Activated CD4-positive, alpha-beta T cell treated with anti-CD3 and anti-CD28 coated beads, Interleukin-2, Interleukin-6, amounts not matched to agents 100 ng/mL and 50 ng/mL, durations not matched to agents 16 hours and 8 hours (primary cell): ENCODE measurements around the gene BHLHA15.
A peak's percentile ranks its signal among the peaks of the same experiment; 100 is the strongest.

Experiments used
- DNase-seq: peaks from one replicate; pipeline ENCODE4 v3.0.0-alpha.2; 2020

BHLHA15 gene

DNA sequence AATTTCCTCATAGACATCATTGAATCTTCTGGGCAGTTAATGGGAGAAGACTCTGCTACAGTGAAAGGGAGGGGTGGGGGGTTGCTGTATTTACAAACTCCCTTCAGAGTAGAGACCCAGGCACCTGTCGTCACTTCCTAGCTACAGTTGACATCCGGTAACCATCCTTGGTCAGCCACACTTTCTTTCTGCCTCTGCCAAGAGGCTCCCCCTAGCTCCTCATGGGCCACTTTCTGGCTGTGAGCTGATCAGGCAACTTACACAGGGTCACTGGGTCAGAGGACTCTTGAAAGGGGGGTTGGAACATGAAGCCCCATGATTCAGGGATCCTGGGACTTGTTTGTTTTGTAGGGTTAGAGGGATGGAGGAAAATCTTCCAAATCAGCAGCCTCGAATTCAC lies 39.5 kb downstream of the BHLHA15 start:
- DNase-seq = peak; percentile 65

DNA sequence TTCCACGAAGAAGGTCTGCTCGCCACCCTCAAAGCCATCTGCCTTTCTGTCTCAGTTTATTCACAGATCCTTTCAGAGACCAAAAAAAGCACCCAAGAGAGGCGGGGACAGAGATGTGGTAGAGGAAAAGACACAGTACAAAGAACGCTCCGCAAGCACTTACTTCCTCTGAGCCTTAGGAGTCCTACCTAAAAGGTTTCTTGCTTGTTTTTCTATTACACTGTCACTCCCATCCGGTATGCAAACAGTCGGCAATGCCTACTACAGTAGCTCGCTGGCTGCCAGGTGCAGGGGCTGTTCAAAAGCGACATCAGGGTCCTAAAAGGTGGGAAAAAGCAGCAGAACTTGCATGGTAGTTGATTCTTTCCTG lies 40.0 kb downstream of the BHLHA15 start:
- peak; percentile 43 for DNase-seq

- peak; percentile 94 for DNase-seq
Measured at GRCh38 chr7:98251601-98252424, 40.6 kb downstream of the BHLHA15 start, which contains the start of gene TECPR1. TSS of gene TECPR1 (minus strand) at chr7:98252232. CDS start at chr7:98246146, 6,086 bp downstream.

DNA sequence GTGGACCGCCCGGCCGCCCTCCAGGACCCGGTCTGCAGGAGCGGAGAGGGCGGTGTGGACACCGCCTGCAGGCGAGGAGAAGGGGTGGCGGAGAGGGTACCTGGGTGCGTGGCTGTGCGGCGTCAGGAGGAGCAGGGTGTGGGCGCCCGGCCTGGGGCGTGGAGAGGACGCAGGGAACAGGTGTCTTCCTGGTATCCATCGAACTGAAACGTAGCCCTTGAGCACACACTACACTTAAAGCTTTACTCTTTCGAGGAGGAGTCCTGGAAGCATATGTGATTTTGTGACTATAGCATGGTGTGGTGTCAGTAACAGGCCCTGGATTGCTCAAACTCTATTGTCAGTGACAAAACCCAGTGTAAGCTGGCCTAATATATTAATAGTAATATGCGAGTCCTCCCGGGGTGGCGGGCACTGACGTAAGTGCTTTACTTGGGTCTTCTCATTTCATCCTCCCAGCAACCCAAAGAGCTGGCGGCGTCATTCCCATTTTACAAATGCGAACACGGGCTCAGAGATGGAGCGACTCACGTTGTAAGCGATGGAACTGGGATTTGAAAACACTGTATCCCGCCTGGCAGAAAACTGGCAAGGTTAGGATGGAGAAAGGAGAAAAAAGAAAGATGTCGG lies 41.3 kb downstream of the BHLHA15 start:
- DNase-seq = no peak

DNA sequence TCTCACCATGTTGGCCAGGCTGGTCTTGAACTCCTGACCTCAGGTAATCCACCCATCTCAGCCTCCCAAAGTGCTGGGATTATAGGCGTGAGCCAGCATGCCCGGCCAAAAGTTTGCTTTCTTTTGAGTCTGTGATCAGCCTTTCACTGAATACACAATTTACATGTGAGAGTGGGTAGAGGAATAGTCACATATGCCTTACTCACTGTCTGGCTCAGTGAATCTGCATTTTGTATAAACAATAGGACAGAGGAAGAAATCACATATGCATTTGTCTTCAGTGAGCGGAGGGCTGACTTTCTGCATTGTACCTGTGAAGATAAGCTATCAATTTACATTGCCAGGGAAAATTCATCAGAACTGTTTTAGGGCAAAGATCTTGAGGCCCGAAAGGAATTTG lies 43.3 kb downstream of the BHLHA15 start:
- no peak for DNase-seq

- peak; percentile 61 for DNase-seq
Measured at GRCh38 chr7:98254951-98255610, 43.8 kb downstream of the BHLHA15 start.

- DNase-seq = no peak
Measured at GRCh38 chr7:98256431-98256830, 45.2 kb downstream of the BHLHA15 start.

DNA sequence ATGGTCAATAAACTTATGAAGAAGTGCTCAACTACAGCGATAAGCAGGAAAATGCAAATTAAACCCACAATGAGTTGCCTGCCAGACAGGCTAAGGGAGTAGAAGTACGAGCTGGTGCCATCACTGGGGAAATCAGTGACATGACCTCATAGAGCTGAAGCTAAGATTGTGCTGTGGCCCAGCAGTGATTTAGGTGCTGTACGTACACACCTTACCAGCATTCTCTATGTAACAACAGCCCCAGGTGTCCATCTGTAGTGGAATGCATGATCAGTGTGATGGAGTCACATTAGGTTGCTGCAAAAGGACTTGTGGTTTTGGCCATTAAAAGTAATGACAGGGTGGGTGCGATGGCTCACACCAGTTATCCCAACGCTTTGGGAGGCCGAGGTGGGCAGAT lies 46.5 kb downstream of the BHLHA15 start:
- DNase-seq = no peak
